Heart left ventricle (tissue), 16 donors: ENCODE results near the gene USH1G. TPM values are rescaled to one million over a fixed set of nuclear protein-coding genes. Genes with fewer than 3 reads are reported as not detected.

Source experiments
- ATAC-seq, 4 donors: fragments of 200-7000 bp; cut with Tn5 transposase; one replicate each; pipeline ENCODE4 v1.9.1; 2020 to 2022; ENCODE audit warnings: moderate library complexity in 4 of 4, mild to moderate bottlenecking in 3 of 4, moderate number of reproducible peaks in 1 of 4
- DNase-seq, 5 donors: peaks; one replicate each; pipeline ENCODE4 v3.0.0-alpha.2; 2020
- H3K27ac ChIP-seq, 12 donors: fragments of 200-600 bp; sonication (generic) in 4 of 12; one replicate each; pipeline versions ENCODE4 v1.5.0 to v1.8.0; 2016 to 2022; ENCODE audit warnings: mild to moderate bottlenecking in 2 of 12
- H3K27me3 ChIP-seq, 9 donors: fragments of 200-600 bp; sonication (generic) in 2 of 9; one replicate each; pipeline versions ENCODE4 v1.5.1 to v1.8.0; 2016 to 2022; ENCODE audit warnings: mild to moderate bottlenecking in 3 of 9
- H3K36me3 ChIP-seq, 9 donors: fragments of 200-600 bp; sonication (generic) in 2 of 9; one replicate each; pipeline versions ENCODE4 v1.5.0 to v1.8.0; 2018 to 2022; ENCODE audit warnings: mild to moderate bottlenecking in 2 of 9
- H3K4me1 ChIP-seq, 12 donors: fragments of 200-600 bp; sonication (generic) in 4 of 12; one replicate each; pipeline versions ENCODE4 v1.5.0 to v1.8.0; 2016 to 2022; ENCODE audit warnings: mild to moderate bottlenecking in 3 of 12
- H3K4me3 ChIP-seq, 12 donors: fragments of 200-600 bp; sonication (generic) in 4 of 12; one replicate each; pipeline versions ENCODE4 v1.5.0 to v1.8.0; 2017 to 2022; ENCODE audit warnings: mild to moderate bottlenecking in 9 of 12, moderate library complexity in 4 of 12
- H3K9me3 ChIP-seq, 12 donors: fragments of 200-600 bp; sonication (generic) in 4 of 12; one replicate each; pipeline versions ENCODE4 v1.5.0 to v1.8.0; 2016 to 2022; ENCODE audit warnings: mild to moderate bottlenecking in 1 of 12
- POLR2A ChIP-seq, 2 donors: fragments of 450-650 bp; IDR thresholded peaks; one replicate each; pipeline ENCODE4 v1.6.1; 2017; ENCODE audit warnings: antibody characterized with exemption in 2 of 2, mild to moderate bottlenecking in 2 of 2, moderate library complexity in 2 of 2
- WGBS, 4 donors: extraction: QIAGEN DNeasy Blood & Tissue Kit in 2 of 4; methylation state at CpG; one replicate each; pipeline versions ENCODE4 v1.1.5 to v1.1.7; 2013 to 2018; 5-methylcytosine and 5-hydroxymethylcytosine counted together
- intact Hi-C, 10 donors: fragments of 100-400 bp; cut with DNase I; formaldehyde crosslinking; loops; one replicate each; pipeline versions ENCODE4 v1.11.1 to v1.14.2; 2022
- polyA plus RNA-seq, 2 donors: library from polyadenylated mRNA; stranded (reverse); fragments of 200-250 nt; gene quantifications; one replicate each; pipeline ENCODE4 v1.2.3, GENCODE V29; 2013
- total RNA-seq, 9 donors: library from RNA; depleted of rRNA in 2 of 9; stranded (reverse); fragments of >200 nt in 2 of 9; fragmentation: NEBNext Ultra II Directional in 3 of 9; extraction: Animal tissue kit (Norgen Biotek cat#: 25700) in 3 of 9; gene quantifications; one replicate each; pipeline versions ENCODE4 v1.1.0 to v1.2.4, GENCODE V29; 2016 to 2023
- TF ChIP-seq, protein P1 (sequence below), 12 donors: fragments of 200-600 bp; sonication (generic) in 4 of 12; IDR thresholded peaks; one replicate each; pipeline versions ENCODE4 v1.5.0 to v1.8.0; 2018 to 2022; ENCODE audit warnings: antibody characterized with exemption in 12 of 12, mild to moderate bottlenecking in 5 of 12
- donor health status: ischemic (EF 13 %, LVEDD 7.1; RV severe dilation, severe dysfunction).
- donor health status: healthy with polysubstance abuse.
- donor health status: DM: no; HTN: yes; CAD: no.
- donor health status: DM: no; HTN: no; CAD: no.
- donor health status: ischemic (EF 25% LVEDD 6.9; RV normal size, moderate dysfunction).
- donor health status: ischemic (EF 25% LVEDD 5.7; RV mildly dilated, moderate dysfunction).
- donor health status: healthy.
- donor health status: DM: yes; HTN: yes; CAD: no.
- donor health status: ischemic (EF 35%, LVEDD 5.7; RV mildly dilated, moderate dysfunction).
- donor health status: nonischemic (EF 11% LVEDD 7.7; RV severe dilation, severe dysfunction).
- donor health status: DM: yes; HTN: yes; CAD: no.
- donor health status: PGD.
- donor health status: ischemic (EF 29% LVEDD 5.4; RV normal size, mild dysfunction).
- donor health status: nonischemic (EF 23%, LVEDD 6.1; RV moderate dilation, normal function).

The USH1G gene
- total and polyA plus RNA-seq, 11 donors, result not detected

DNA sequence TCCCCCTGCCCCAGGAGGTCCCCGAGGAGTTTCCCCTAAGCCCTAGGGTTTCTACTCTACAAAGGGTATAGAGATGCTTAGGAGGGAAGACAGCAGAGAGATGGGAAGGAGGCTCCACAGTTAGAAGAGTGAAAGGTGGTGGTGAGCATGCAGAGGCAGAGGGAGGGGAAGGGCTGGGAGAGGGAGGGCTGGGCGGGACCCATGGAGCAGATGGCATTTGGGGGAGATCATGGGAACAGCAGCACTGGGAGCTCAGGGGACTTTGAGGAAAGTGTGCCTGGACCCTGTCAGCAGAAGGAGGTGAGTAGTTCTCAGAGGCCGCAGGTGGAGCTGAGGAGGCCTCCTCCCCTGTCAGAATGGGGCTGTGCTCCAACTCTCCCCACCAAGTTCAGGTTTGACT, 12.0 kb upstream of the USH1G start:
- intact Hi-C loops, result no loop called here
- H3K9me3 ChIP-seq, result no peaks in the 10 kb centered on the region
- peaks cover 0 to 12% (median 0%) of the 10 kb centered on the region in 12 donors for H3K4me1 ChIP-seq
- no peak overlapping the region for H3K4me3 ChIP-seq
- DNase-seq (peak in 1 of 5 donors; percentile 15), ATAC-seq (no peak)
- peaks cover 27 to 79% (median 50%) of the 10 kb centered on the region in 9 donors for H3K27me3 ChIP-seq
- no peaks in the 10 kb centered on the region for H3K36me3 ChIP-seq
- H3K27ac ChIP-seq, result no peak overlapping the region
- WGBS, 4 donors, result 54 to 69% (median 66%) methylated on average over 3 of the region's 3 CpGs
- TF ChIP-seq POLR2A (IDR thresholded peaks at IDR 0.05), result no peak
- TF ChIP-seq, protein P1, sequence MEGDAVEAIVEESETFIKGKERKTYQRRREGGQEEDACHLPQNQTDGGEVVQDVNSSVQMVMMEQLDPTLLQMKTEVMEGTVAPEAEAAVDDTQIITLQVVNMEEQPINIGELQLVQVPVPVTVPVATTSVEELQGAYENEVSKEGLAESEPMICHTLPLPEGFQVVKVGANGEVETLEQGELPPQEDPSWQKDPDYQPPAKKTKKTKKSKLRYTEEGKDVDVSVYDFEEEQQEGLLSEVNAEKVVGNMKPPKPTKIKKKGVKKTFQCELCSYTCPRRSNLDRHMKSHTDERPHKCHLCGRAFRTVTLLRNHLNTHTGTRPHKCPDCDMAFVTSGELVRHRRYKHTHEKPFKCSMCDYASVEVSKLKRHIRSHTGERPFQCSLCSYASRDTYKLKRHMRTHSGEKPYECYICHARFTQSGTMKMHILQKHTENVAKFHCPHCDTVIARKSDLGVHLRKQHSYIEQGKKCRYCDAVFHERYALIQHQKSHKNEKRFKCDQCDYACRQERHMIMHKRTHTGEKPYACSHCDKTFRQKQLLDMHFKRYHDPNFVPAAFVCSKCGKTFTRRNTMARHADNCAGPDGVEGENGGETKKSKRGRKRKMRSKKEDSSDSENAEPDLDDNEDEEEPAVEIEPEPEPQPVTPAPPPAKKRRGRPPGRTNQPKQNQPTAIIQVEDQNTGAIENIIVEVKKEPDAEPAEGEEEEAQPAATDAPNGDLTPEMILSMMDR (IDR thresholded peaks at IDR 0.05), result no peak

DNA sequence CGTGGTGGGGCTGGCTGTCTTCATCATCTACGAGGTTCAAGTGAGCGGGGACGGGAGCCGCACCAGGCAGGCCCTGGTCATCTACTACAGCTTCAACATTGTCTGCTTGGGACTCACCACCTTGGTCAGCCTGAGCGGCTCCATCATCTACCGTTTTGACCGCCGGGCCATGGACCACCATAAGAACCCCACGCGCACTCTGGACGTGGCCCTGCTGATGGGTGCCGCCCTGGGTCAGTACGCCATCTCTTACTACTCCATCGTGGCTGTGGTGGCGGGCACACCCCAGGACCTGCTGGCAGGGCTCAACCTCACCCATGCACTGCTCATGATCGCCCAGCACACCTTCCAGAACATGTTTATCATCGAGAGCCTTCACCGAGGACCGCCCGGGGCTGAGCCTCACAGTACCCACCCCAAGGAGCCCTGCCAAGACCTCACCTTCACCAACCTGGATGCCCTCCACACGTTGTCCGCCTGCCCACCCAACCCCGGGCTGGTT, 7.5 kb upstream of the USH1G start:
- whole genome bisulfite sequencing, 4 donors, result 86 to 92% (median 90%) methylated on average over 22 to 24 of the region's 24 CpGs
- Histone ChIP-seq H3K36me3 (no peaks in the 10 kb centered on the region), H3K27ac (no peak overlapping the region), H3K9me3 (no peaks in the 10 kb centered on the region), H3K4me1 (peaks cover 0 to 3% (median 0%) of the 10 kb centered on the region in 12 donors), H3K27me3 (peaks cover 15 to 83% (median 50%) of the 10 kb centered on the region in 9 donors), H3K4me3 (no peak overlapping the region)
- ATAC-seq (peak in 1 of 4 donors; percentile 9), DNase-seq (no peak)
- TF ChIP-seq, protein P1 (IDR thresholded peaks at IDR 0.05), result no peak
- no peak for TF ChIP-seq POLR2A (IDR thresholded peaks at IDR 0.05)
- intact Hi-C loops, result no loop called here

DNA sequence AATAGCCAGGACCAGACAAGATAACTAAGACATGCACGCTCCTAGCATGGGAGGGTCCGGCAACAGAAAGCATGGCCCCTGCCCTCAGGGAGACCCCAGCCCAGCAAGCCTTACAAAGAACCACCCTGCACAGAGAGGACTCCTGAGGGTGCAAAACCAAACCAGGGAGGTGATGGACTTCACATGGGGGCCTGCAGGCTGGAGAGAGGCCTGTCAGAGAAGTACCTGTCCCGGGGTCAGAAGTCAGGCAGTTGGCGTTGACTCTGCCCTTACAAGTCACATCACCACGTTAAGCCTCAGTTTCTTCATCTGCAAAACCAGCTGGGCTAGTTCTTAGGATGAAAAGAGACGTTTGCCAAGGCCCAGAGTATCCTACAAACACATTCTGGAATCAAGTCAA, 5.7 kb upstream of the USH1G start:
- no peak for TF ChIP-seq POLR2A (IDR thresholded peaks at IDR 0.05)
- TF ChIP-seq, protein P1 (IDR thresholded peaks at IDR 0.05), result no peak
- DNase-seq (no peak), ATAC-seq (no peak)
- Histone ChIP-seq H3K36me3 (no peaks in the 10 kb centered on the region), H3K27me3 (peaks cover 22 to 86% (median 56%) of the 10 kb centered on the region in 9 donors), H3K4me3 (no peak overlapping the region), H3K27ac (no peak overlapping the region), H3K9me3 (no peaks in the 10 kb centered on the region), H3K4me1 (peaks cover 0 to 11% (median 8%) of the 10 kb centered on the region in 12 donors)
- intact Hi-C loops, result no loop called here
- 72 to 78% (median 75%) methylated on average over 6 of the region's 6 CpGs for WGBS, 4 donors

DNA sequence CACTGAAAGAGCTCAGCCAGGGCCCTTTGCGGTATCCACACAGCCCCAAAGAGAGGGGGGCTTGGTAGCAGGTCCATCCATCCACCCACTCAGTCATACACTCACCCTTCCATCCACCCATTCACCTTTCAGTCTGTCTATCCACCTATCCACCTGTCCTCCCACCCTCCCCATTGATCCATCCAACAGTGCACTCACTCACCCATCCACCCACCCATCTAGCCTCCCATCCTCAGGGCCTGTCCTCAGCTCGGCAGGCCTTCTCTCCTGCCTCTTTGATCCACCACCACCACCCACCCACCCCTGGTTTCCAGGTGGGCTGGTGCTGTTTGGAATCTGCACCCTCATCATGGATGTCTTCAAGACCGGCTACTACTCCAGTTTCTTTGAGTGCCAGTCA, 2.2 kb upstream of the USH1G start:
- H3K27ac ChIP-seq, result no peak overlapping the region
- H3K9me3 ChIP-seq, result no peaks in the 10 kb centered on the region
- DNase-seq (no peak), ATAC-seq (no peak)
- H3K4me1 ChIP-seq, result peaks cover 0 to 28% (median 17%) of the 10 kb centered on the region in 12 donors
- no peaks in the 10 kb centered on the region for H3K36me3 ChIP-seq
- TF ChIP-seq, protein P1 (IDR thresholded peaks at IDR 0.05), result no peak
- no peak for TF ChIP-seq POLR2A (IDR thresholded peaks at IDR 0.05)
- no peak overlapping the region for H3K4me3 ChIP-seq
- intact Hi-C loops, result loop anchor here in 1 of 10 donors (2.0 kb wide), 1 partner anchor 32 kb away; no protein-coding TSS in a partner anchor
- H3K27me3 ChIP-seq, result peaks cover 30 to 86% (median 71%) of the 10 kb centered on the region in 9 donors
- 58 to 72% (median 68%) methylated on average over 3 of the region's 3 CpGs for WGBS, 4 donors
